HG02840 (cell line): ENCODE data around the gene FAM222B.
"Not testable (repeated sequence)": the region's sequence is repeated elsewhere in the genome, so short reads cannot be mapped to it uniquely, and the experiment has no call there.

Experiments used
- ATAC-seq: cut with Tn5 transposase; IDR thresholded peaks from one replicate; pipeline ENCODE4 v1.9.1; 2021; ENCODE audit warnings: mild to moderate bottlenecking, moderate library complexity, moderate number of reproducible peaks; ENCODE audit not compliant: unreplicated experiment, low FRiP score

The FAM222B gene

GRCh38 chr17:28842282-28843012, at the start of gene FAM222B:
Gene FAM222B, minus strand, starts transcription at chr17:28842790. Its CDS starts 76,123 bp downstream, at chr17:28766667.
- ATAC-seq = peak; percentile 64

- ATAC-seq = no peak
Observed at GRCh38 chr17:28892024-28892423, 49.4 kb upstream of the FAM222B start.

GRCh38 chr17:28891201-28891600, 48.6 kb upstream of the FAM222B start:
- no peak for ATAC-seq

- ATAC-seq = no peak
Observed at GRCh38 chr17:28889996-28890395, 47.4 kb upstream of the FAM222B start.

- no peak for ATAC-seq
Observed at GRCh38 chr17:28888832-28889231, 46.2 kb upstream of the FAM222B start.

- no peak for ATAC-seq
Observed at GRCh38 chr17:28887871-28888471, 45.4 kb upstream of the FAM222B start.

- ATAC-seq = no peak
Observed at GRCh38 chr17:28885951-28886350, 43.4 kb upstream of the FAM222B start.

- no peak for ATAC-seq
Observed at GRCh38 chr17:28885363-28885762, 42.8 kb upstream of the FAM222B start.

GRCh38 chr17:28883967-28884702, 41.5 kb upstream of the FAM222B start:
- ATAC-seq = no peak

GRCh38 chr17:28882154-28882895, 39.7 kb upstream of the FAM222B start:
- no peak for ATAC-seq

GRCh38 chr17:28881533-28882056, 39.0 kb upstream of the FAM222B start:
- no peak for ATAC-seq

GRCh38 chr17:28880572-28880945, 38.0 kb upstream of the FAM222B start:
- ATAC-seq = no peak

- ATAC-seq = no peak
Observed at GRCh38 chr17:28879886-28880571, 37.4 kb upstream of the FAM222B start.

- no peak for ATAC-seq
Observed at GRCh38 chr17:28878981-28879380, 36.4 kb upstream of the FAM222B start.

- ATAC-seq = no peak
Observed at GRCh38 chr17:28878158-28878910, 35.7 kb upstream of the FAM222B start.

GRCh38 chr17:28877150-28877711, 34.6 kb upstream of the FAM222B start:
- not testable (repeated sequence) for ATAC-seq

- ATAC-seq = no peak
Observed at GRCh38 chr17:28875848-28876550, 33.4 kb upstream of the FAM222B start.

- ATAC-seq = no peak
Observed at GRCh38 chr17:28874750-28875149, 32.2 kb upstream of the FAM222B start.
